K562 (cell line): Measurements from ENCODE around the gene STOX1. TPM values are rescaled to one million over a fixed set of nuclear protein-coding genes. Genes with fewer than 3 reads are reported as not detected.

Experiments
- BRCA1 ChIP-seq, 2 experiments: fragments of 450-650 bp in 1 of 2; sonication (generic) in 1 of 2; formaldehyde crosslinking in 1 of 2; IDR thresholded peaks; 2 replicates each; pipeline versions ENCODE4 v1.5.0 to v1.6.1; 2017 to 2020; ENCODE audit warnings: mild to moderate bottlenecking in 1 of 2, missing genetic modification reagents in 1 of 2
- CBX8 ChIP-seq: fragments of 200-600 bp; sonication (generic); IDR thresholded peaks from 2 replicates; pipeline ENCODE4 v1.6.1; 2012; ENCODE audit warnings: borderline replicate concordance, mixed run types, low read depth, mild to moderate bottlenecking, moderate library complexity, mixed read lengths, low read length, control low read depth, inconsistent platforms; ENCODE audit not compliant: poor library complexity, severe bottlenecking; ENCODE audit errors: extremely low read depth
- CTBP1 ChIP-seq: fragments of 450-650 bp; IDR thresholded peaks from 2 replicates; pipeline ENCODE4 v1.6.1; 2016; ENCODE audit warnings: borderline replicate concordance
- EP300 ChIP-seq: IDR thresholded peaks from 2 replicates; pipeline ENCODE4 v1.6.1; 2012; ENCODE audit warnings: low read length, improper control_type of control experiment
- EP400 ChIP-seq: fragments of 450-650 bp; IDR thresholded peaks from 2 replicates; pipeline ENCODE4 v1.6.1; 2017; ENCODE audit warnings: antibody characterized with exemption, mild to moderate bottlenecking, moderate library complexity
- FOXP1 ChIP-seq: sonication (generic); formaldehyde crosslinking; IDR thresholded peaks from 2 replicates; pipeline ENCODE4 v1.8.0; 2022; ENCODE audit warnings: mild to moderate bottlenecking, missing genetic modification reagents
- GTF2F1 ChIP-seq: IDR thresholded peaks from 2 replicates; pipeline ENCODE4 v1.6.1; 2011; ENCODE audit warnings: low read depth, low read length, improper control_type of control experiment
- KDM2B ChIP-seq: fragments of 250-450 bp; sonication (Bioruptor Pico); IDR thresholded peaks from 2 replicates; pipeline ENCODE4 v1.8.0; 2021; ENCODE audit warnings: mild to moderate bottlenecking, moderate library complexity
- NONO ChIP-seq, 2 experiments: fragments of 200-400 bp in 1 of 2; fragments of 450-650 bp in 1 of 2; formaldehyde crosslinking in 1 of 2; IDR thresholded peaks; 2 replicates each; pipeline ENCODE4 v1.6.1; 2017; ENCODE audit warnings: low read depth in 2 of 2, mild to moderate bottlenecking in 2 of 2, moderate library complexity in 2 of 2, low read length in 1 of 2
- PHF20 ChIP-seq: fragments of 450-650 bp; IDR thresholded peaks from 2 replicates; pipeline ENCODE4 v1.6.1; 2018; ENCODE audit not compliant: partially characterized antibody
- PML ChIP-seq: IDR thresholded peaks from 2 replicates; pipeline ENCODE4 v1.6.1; 2012; ENCODE audit warnings: low read length, inconsistent platforms
- POLR2B ChIP-seq: fragments of 450-650 bp; IDR thresholded peaks from 2 replicates; pipeline ENCODE4 v1.6.1; 2018; ENCODE audit warnings: low read depth; ENCODE audit not compliant: partially characterized antibody
- RB1 ChIP-seq: fragments of 450-650 bp; IDR thresholded peaks from 2 replicates; pipeline ENCODE4 v1.6.1; 2017; ENCODE audit warnings: low read depth, mild to moderate bottlenecking
- RFX5 ChIP-seq: IDR thresholded peaks from 2 replicates; pipeline ENCODE4 v1.6.1; 2011; ENCODE audit warnings: low read depth, mild to moderate bottlenecking, improper control_type of control experiment, low read length
- SAFB ChIP-seq: fragments of 200-400 bp; formaldehyde crosslinking; IDR thresholded peaks from 2 replicates; pipeline ENCODE4 v1.6.1; 2017; ENCODE audit warnings: low read depth, low read length, borderline replicate concordance
- TAL1 ChIP-seq: fragments of 450-650 bp; IDR thresholded peaks from 2 replicates; pipeline ENCODE4 v1.6.1; 2016; ENCODE audit warnings: mild to moderate bottlenecking
- ZNF311 ChIP-seq: fragments of 250-450 bp; sonication (Bioruptor Pico); IDR thresholded peaks from 2 replicates; pipeline ENCODE4 v1.4.0; 2020; ENCODE audit warnings: mild to moderate bottlenecking, moderate library complexity
- ZNF324 ChIP-seq: fragments of 250-450 bp; sonication (Bioruptor Pico); IDR thresholded peaks from 2 replicates; pipeline ENCODE4 v1.4.0; 2020; ENCODE audit warnings: mild to moderate bottlenecking
- ZNF41 ChIP-seq: fragments of 250-450 bp; sonication (Bioruptor Pico); conservative IDR thresholded peaks from 2 replicates; pipeline ENCODE4 v1.4.0; 2020; ENCODE audit warnings: mild to moderate bottlenecking
- ZNF589 ChIP-seq: fragments of 200-800 bp; sonication (Bioruptor generic); IDR thresholded peaks from 2 replicates; pipeline ENCODE4 v1.6.1; 2016; ENCODE audit warnings: low read depth, missing genetic modification characterization, missing compliant biosample characterization
- polyA plus RNA-seq, 8 experiments: library from polyadenylated mRNA; depleted of rRNA in 4 of 8; stranded (reverse) in 5 of 8; unstranded in 3 of 8; fragments of >200 nt; fragmentation: Nextera tagmentation in 2 of 8; fragmentation: Illumina TruSeq in 1 of 8; extraction: Ambion mirVana in 2 of 8; extraction: Trizol in 1 of 8; gene quantifications; 2 replicates each; pipeline versions ENCODE4 v1.2.1 to v1.2.3, GENCODE V29; 2011 to 2014; ENCODE audit warnings: inconsistent platforms in 1 of 8, missing spikeins in 1 of 8
- total RNA-seq, 7 experiments: library from RNA; depleted of rRNA in 6 of 7; stranded (reverse); fragments of >200 nt in 6 of 7; fragmentation: Illumina TruSeq in 2 of 7; extraction: Trizol in 2 of 7; gene quantifications; 2 replicates each; pipeline versions ENCODE4 v1.2.1 to v1.2.3, GENCODE V29; 2011 to 2021; ENCODE audit warnings: low replicate concordance in 1 of 7
- TF ChIP-seq, protein P1 (sequence below): sonication (generic); formaldehyde crosslinking; IDR thresholded peaks from 2 replicates; pipeline ENCODE4 v1.8.1; 2023; ENCODE audit warnings: mild to moderate bottlenecking, missing genetic modification reagents
- TF ChIP-seq, protein P2 (sequence below): sonication (generic); formaldehyde crosslinking; IDR thresholded peaks from 2 replicates; pipeline ENCODE4 v1.5.0; 2020; ENCODE audit warnings: missing genetic modification reagents
- TF ChIP-seq, protein P3 (sequence below): fragments of 450-650 bp; IDR thresholded peaks from 2 replicates; pipeline ENCODE4 v1.7.1; 2018; ENCODE audit warnings: mild to moderate bottlenecking, low read depth; ENCODE audit not compliant: partially characterized antibody

Gene STOX1
- total and polyA plus RNA-seq, 9 of the 15 experiments (the other 6 are each of a cell fraction or from before 2014, with no cell fraction given) = 0.09 to 0.87 (median 0.29) TPM

DNA sequence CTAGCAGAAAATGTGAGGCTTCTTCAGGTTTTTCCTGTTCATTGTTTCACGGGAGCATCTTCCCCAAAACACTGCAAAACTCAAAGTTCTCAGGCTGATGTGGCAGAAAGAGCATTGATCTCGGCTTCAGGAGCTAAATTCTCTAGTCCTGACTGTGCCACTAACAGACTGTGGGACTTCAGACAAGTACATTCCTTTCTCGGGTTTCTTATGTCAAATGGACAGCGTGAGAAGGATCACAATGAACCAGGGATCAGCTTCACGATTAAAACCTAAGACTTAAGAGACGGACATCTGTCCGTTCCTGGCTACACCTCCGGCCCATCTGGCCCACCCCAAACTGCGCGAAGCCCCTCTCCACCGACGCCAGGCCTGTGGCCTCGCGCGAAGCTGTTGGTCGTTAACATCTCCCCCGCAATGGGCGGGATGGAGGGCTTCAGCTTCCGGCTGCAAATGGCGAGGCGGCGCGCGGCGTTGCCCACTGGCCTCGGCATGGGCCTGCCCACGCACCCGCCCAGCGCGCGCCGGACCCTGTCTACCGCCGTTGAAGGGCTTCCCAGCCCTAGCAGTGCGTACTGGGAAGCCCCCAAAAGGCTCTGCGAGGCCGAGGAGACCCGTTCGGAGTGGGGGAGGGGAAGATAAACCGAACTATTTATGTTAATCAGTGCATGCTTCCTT, 73.2 kb downstream of the STOX1 start (continued):
- TF ChIP-seq, protein P1, sequence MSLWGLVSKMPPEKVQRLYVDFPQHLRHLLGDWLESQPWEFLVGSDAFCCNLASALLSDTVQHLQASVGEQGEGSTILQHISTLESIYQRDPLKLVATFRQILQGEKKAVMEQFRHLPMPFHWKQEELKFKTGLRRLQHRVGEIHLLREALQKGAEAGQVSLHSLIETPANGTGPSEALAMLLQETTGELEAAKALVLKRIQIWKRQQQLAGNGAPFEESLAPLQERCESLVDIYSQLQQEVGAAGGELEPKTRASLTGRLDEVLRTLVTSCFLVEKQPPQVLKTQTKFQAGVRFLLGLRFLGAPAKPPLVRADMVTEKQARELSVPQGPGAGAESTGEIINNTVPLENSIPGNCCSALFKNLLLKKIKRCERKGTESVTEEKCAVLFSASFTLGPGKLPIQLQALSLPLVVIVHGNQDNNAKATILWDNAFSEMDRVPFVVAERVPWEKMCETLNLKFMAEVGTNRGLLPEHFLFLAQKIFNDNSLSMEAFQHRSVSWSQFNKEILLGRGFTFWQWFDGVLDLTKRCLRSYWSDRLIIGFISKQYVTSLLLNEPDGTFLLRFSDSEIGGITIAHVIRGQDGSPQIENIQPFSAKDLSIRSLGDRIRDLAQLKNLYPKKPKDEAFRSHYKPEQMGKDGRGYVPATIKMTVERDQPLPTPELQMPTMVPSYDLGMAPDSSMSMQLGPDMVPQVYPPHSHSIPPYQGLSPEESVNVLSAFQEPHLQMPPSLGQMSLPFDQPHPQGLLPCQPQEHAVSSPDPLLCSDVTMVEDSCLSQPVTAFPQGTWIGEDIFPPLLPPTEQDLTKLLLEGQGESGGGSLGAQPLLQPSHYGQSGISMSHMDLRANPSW (CRISPR knock-in tag) = peak; percentile 22; the same call in 1 of the 2 replicates
- peak; percentile 34 for TF ChIP-seq EP300
- TF ChIP-seq RFX5 = no peak
- peak; percentile 9; the same call in 1 of the 2 replicates for TF ChIP-seq CTBP1
- TF ChIP-seq, protein P2, sequence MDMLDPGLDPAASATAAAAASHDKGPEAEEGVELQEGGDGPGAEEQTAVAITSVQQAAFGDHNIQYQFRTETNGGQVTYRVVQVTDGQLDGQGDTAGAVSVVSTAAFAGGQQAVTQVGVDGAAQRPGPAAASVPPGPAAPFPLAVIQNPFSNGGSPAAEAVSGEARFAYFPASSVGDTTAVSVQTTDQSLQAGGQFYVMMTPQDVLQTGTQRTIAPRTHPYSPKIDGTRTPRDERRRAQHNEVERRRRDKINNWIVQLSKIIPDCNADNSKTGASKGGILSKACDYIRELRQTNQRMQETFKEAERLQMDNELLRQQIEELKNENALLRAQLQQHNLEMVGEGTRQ = no peak
- no peak for TF ChIP-seq CBX8
- peak; percentile 74; the same call in 1 of the 2 replicates for TF ChIP-seq ZNF589 (CRISPR knock-in tag)
- no peak for TF ChIP-seq EP400
- TF ChIP-seq, protein P3, sequence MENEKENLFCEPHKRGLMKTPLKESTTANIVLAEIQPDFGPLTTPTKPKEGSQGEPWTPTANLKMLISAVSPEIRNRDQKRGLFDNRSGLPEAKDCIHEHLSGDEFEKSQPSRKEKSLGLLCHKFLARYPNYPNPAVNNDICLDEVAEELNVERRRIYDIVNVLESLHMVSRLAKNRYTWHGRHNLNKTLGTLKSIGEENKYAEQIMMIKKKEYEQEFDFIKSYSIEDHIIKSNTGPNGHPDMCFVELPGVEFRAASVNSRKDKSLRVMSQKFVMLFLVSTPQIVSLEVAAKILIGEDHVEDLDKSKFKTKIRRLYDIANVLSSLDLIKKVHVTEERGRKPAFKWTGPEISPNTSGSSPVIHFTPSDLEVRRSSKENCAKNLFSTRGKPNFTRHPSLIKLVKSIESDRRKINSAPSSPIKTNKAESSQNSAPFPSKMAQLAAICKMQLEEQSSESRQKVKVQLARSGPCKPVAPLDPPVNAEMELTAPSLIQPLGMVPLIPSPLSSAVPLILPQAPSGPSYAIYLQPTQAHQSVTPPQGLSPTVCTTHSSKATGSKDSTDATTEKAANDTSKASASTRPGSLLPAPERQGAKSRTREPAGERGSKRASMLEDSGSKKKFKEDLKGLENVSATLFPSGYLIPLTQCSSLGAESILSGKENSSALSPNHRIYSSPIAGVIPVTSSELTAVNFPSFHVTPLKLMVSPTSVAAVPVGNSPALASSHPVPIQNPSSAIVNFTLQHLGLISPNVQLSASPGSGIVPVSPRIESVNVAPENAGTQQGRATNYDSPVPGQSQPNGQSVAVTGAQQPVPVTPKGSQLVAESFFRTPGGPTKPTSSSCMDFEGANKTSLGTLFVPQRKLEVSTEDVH = no peak
- 0 out of 2 replicates have a peak, but pooled peaks have one; percentile 51 for TF ChIP-seq ZNF41 (CRISPR knock-in tag)
- no peak for TF ChIP-seq ZNF324
- TF ChIP-seq PML = peak; percentile 75
- TF ChIP-seq ZNF311 (CRISPR knock-in tag) = no peak; the same call in 1 of the 2 replicates
- peak; percentile 81; the same call in 1 of the 2 replicates for TF ChIP-seq KDM2B
- 0 out of 2 replicates have a peak, but pooled peaks have one; percentile 26 for TF ChIP-seq SAFB
- TF ChIP-seq POLR2B = peak; percentile 38
- no peak for TF ChIP-seq TAL1
- TF ChIP-seq RB1 = peak; percentile 81
- no peak for TF ChIP-seq BRCA1 (IDR thresholded peaks at IDR 0.05)
- no peak for TF ChIP-seq BRCA1 (CRISPR knock-in tag; IDR thresholded peaks at IDR 0.05)
- peak; percentile 21 to 62; a peak in 2 of 4 replicates for TF ChIP-seq NONO (IDR thresholded peaks at IDR 0.05; ENCODE audit: low read depth in 2 of 2, low read length in 1 of 2)
- peak; percentile 65; the same call in 1 of the 2 replicates for TF ChIP-seq GTF2F1
- peak; percentile 90 for TF ChIP-seq PHF20
- TF ChIP-seq FOXP1 = peak; percentile 92
